Right atrium auricular region (tissue), 2 donors: ENCODE results near the gene DCAF5. TPM values are rescaled to one million over a fixed set of nuclear protein-coding genes. Genes with fewer than 3 reads are reported as not detected.
A peak's percentile ranks its signal among the peaks of the same experiment; 100 is the strongest.

ENCODE experiments used
- DNase-seq: peaks from one replicate; pipeline ENCODE4 v3.0.0-alpha.2; 2019; ENCODE audit warnings: low spot score
- H3K27ac ChIP-seq, 2 donors: fragments of 200-600 bp; sonication (generic); 1 replicate in 1 of 2; 2 replicates in 1 of 2; pipeline ENCODE4 v1.5.1; 2016 to 2019
- H3K27me3 ChIP-seq, 2 donors: fragments of 200-600 bp; sonication (generic); one replicate each; pipeline versions ENCODE4 v1.5.1 to v1.6.0; 2017 to 2019
- H3K36me3 ChIP-seq: fragments of 200-600 bp; sonication (generic); one replicate; pipeline ENCODE4 v1.5.1; 2016
- H3K4me1 ChIP-seq, 2 donors: fragments of 200-600 bp; sonication (generic); one replicate each; pipeline versions ENCODE4 v1.5.1 to v1.6.0; 2017 to 2019
- H3K4me3 ChIP-seq, 2 donors: fragments of 200-600 bp; sonication (generic); 1 replicate in 1 of 2; 2 replicates in 1 of 2; pipeline ENCODE4 v1.5.1; 2017 to 2019; ENCODE audit warnings: mild to moderate bottlenecking in 1 of 2, moderate library complexity in 1 of 2
- H3K9me3 ChIP-seq, 2 donors: fragments of 200-600 bp; sonication (generic); one replicate each; pipeline ENCODE4 v1.5.1; 2019
- total RNA-seq, 2 donors: library from RNA; depleted of rRNA; stranded (reverse); fragments of >200 nt; gene quantifications; one replicate each; pipeline ENCODE4 v1.1.0, GENCODE V29; 2016
- TF ChIP-seq, protein P1 (sequence below), 2 donors: fragments of 200-600 bp; sonication (generic); IDR thresholded peaks; one replicate each; pipeline ENCODE4 v1.5.1; 2019; ENCODE audit warnings: antibody characterized with exemption in 2 of 2

DCAF5 gene
- total RNA-seq, 2 donors from 2014 or later = 33.1 to 38.8 TPM

DNA sequence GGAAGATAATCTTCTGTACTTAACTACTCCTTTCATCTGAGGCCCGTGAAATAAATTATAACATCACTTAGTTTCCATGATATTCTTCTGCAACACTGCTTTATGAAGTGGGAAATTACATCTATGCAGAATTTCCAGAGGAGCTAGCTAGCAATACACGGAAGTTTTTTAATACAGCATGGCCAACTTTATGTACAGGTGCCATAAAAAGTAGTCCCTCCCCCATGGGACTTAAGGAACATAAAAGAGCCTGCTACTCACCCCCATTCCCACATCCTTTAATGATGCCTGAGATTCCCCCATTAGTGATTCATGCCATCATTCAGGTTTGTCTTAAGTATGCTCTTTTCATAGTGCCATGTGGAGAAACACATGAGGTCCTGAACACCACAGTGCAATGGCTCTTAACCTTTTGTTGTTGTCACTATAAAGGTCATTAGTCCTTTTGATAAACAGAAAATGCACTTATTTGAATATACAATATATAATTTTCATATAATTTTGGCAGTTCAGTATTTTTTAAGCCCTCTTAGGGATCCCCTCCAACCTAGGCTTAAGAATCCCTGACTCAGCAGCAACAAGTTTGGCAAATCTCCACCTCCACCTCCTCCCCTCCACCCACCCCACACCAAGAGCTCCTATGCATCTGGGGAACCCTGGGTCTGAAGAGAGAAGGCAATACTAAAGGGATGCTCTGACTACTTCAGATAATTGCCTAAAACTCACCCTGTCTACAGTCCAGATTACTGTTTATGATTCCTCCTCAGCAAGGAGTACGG lies 37.3 kb downstream of the DCAF5 start:
- DNase-seq = no peak
- H3K27me3 ChIP-seq = no peaks in the 10 kb centered on the region
- H3K27ac ChIP-seq = no peak overlapping the region
- H3K4me1 ChIP-seq = peaks cover 0 to 7% of the 10 kb centered on the region in 2 donors
- H3K4me3 ChIP-seq = no peak overlapping the region
- peaks cover 53% of the 10 kb centered on the region for H3K36me3 ChIP-seq
- no peaks in the 10 kb centered on the region for H3K9me3 ChIP-seq
- TF ChIP-seq, protein P1, sequence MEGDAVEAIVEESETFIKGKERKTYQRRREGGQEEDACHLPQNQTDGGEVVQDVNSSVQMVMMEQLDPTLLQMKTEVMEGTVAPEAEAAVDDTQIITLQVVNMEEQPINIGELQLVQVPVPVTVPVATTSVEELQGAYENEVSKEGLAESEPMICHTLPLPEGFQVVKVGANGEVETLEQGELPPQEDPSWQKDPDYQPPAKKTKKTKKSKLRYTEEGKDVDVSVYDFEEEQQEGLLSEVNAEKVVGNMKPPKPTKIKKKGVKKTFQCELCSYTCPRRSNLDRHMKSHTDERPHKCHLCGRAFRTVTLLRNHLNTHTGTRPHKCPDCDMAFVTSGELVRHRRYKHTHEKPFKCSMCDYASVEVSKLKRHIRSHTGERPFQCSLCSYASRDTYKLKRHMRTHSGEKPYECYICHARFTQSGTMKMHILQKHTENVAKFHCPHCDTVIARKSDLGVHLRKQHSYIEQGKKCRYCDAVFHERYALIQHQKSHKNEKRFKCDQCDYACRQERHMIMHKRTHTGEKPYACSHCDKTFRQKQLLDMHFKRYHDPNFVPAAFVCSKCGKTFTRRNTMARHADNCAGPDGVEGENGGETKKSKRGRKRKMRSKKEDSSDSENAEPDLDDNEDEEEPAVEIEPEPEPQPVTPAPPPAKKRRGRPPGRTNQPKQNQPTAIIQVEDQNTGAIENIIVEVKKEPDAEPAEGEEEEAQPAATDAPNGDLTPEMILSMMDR (IDR thresholded peaks at IDR 0.05) = no peak

DNA sequence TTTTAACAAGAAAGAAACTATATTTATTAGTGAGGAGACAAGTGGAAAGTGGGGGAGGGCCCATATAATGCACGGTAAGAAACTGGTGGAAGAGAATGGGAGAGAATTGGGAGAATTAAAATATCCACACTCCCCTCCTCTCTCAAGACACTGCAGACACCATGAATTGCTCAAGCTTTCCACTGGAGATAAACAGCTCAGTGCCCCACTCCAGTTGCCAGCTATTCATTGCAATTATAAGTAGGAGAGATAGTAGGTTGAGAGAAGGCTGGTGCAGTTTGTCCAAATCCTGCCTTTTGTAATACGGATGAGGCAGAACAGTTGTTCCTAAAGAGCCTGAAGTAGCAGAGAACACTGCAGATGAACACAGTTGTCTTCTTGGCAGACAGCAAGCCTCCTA lies 38.2 kb downstream of the DCAF5 start:
- Histone ChIP-seq H3K9me3 (no peaks in the 10 kb centered on the region), H3K36me3 (peaks cover 48% of the 10 kb centered on the region), H3K4me1 (peaks cover 0 to 7% of the 10 kb centered on the region in 2 donors), H3K4me3 (no peak overlapping the region), H3K27ac (no peak overlapping the region), H3K27me3 (no peaks in the 10 kb centered on the region)
- TF ChIP-seq, protein P1 (IDR thresholded peaks at IDR 0.05) = no peak
- no peak for DNase-seq

DNA sequence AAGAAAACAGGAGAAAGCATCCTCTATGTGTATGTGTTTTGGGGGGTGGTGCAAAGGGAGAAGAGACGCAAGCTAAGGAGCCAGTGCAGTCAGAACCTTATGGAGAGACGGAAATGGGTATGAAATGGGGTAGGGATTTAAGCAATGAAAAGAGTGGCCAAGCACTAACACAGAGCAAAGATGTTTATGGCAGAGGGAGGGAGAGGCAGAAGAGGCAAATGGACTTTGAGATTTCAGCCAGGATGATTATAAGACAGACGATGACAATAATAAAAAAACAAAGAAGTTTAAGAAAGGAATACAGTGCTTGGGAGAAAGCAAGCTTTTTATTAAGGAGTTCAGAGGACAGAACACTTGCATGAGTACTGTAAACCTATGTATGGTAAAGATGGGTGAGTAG lies 44.6 kb downstream of the DCAF5 start:
- DNase-seq = no peak
- H3K4me3 ChIP-seq = no peak overlapping the region
- H3K9me3 ChIP-seq = no peaks in the 10 kb centered on the region
- no peaks in the 10 kb centered on the region for H3K27me3 ChIP-seq
- TF ChIP-seq, protein P1 (IDR thresholded peaks at IDR 0.05) = no peak
- no peak overlapping the region for H3K27ac ChIP-seq
- no peaks in the 10 kb centered on the region for H3K36me3 ChIP-seq
- H3K4me1 ChIP-seq = no peaks in the 10 kb centered on the region

DNA sequence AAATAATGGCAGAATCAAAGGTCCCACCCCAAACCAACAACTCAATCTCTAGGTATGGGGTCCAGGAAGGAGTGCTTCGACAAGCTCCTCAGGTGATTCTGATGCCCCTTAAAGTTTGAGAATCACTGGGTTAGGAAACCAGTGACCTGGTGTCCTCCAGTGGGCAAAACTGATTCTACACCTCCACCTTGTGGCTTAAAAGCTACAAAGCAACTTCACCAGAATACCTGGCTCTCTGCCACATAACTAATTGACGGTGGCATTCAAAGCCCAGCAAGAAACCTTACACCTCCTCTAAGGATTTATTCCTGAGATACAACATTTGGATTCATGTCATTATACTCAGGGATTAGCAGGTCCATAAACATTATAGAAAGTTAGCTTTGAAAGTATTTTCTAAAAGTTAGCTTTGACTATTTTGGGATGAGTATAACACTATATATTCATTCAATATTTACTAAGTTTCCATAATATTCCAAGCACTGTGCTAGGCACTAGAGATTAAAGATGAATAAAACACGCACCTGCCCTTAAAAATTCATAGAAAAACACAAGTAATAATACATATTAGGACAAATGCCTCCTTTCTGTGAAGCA lies 45.4 kb downstream of the DCAF5 start:
- TF ChIP-seq, protein P1 (IDR thresholded peaks at IDR 0.05) = peak; percentile 44 to 69
- no peaks in the 10 kb centered on the region for H3K9me3 ChIP-seq
- H3K27ac ChIP-seq = no peak overlapping the region
- no peaks in the 10 kb centered on the region for H3K27me3 ChIP-seq
- H3K36me3 ChIP-seq = no peaks in the 10 kb centered on the region
- no peak overlapping the region for H3K4me3 ChIP-seq
- H3K4me1 ChIP-seq = no peaks in the 10 kb centered on the region
- DNase-seq = no peak

DNA sequence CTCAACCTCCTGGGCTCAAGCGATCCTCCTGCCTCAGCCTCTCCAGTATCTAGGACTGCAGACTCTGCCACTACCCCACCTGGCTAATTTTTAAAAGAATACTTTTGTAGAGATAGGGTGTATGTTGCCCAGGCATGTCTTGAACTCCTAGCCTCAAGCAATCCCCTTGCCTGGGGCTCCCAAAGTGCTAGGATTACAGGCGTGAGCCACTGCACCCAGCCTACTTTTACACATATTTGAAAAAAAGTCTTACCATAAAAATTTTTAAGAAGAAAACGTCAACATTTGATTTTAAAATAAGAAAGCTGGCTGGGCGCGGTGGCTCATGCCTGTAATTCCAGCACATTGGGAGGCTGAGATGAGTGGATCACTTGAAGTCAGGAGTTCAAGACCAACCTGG lies 46.5 kb downstream of the DCAF5 start:
- Histone ChIP-seq H3K4me3 (no peak overlapping the region), H3K36me3 (no peaks in the 10 kb centered on the region), H3K27ac (no peak overlapping the region), H3K4me1 (peaks cover 0 to 3% of the 10 kb centered on the region in 2 donors), H3K9me3 (no peaks in the 10 kb centered on the region), H3K27me3 (no peaks in the 10 kb centered on the region)
- no peak for DNase-seq
- TF ChIP-seq, protein P1 (IDR thresholded peaks at IDR 0.05) = no peak
